Right lung (tissue), 5 donors: ENCODE data around the gene SGF29. TPM values are rescaled to one million over a fixed set of nuclear protein-coding genes. Genes with fewer than 3 reads are reported as not detected.
"Not testable (repeated sequence)": the region's sequence is repeated elsewhere in the genome, so short reads cannot be mapped to it uniquely, and the experiment has no call there.

Experiments
- DNase-seq, 2 donors: peaks; one replicate each; pipeline ENCODE4 v3.0.0-alpha.2; 2013
- polyA plus RNA-seq, 5 donors: library from polyadenylated mRNA; unstranded; fragments of 120-200 nt; gene quantifications; one replicate each; pipeline versions ENCODE4 v1.2.1 to v1.2.3, GENCODE V29; 2013; ENCODE audit warnings: inconsistent platforms in 1 of 5, low replicate concordance in 1 of 5; ENCODE audit not compliant: insufficient read length in 5 of 5, insufficient read depth in 1 of 5

Gene SGF29
- polyA plus RNA-seq, 5 donors: 14.4 to 30.5 (median 20.3) TPM

- DNase-seq: no peak
Observed at GRCh38 chr16:28561557-28562187, 8.0 kb downstream of the SGF29 start.

- DNase-seq: no peak
Observed at GRCh38 chr16:28562199-28562598, 8.5 kb downstream of the SGF29 start.

GRCh38 chr16:28563218-28563617 lies 9.5 kb downstream of the SGF29 start:
- no peak for DNase-seq

- DNase-seq: not testable (repeated sequence)
Observed at GRCh38 chr16:28566233-28566925, 12.7 kb downstream of the SGF29 start.

- DNase-seq: no peak
Observed at GRCh38 chr16:28567292-28567691, 13.6 kb downstream of the SGF29 start.

GRCh38 chr16:28569021-28569420 lies 15.3 kb downstream of the SGF29 start:
- no peak for DNase-seq

- no peak for DNase-seq
Observed at GRCh38 chr16:28569968-28570752, 16.4 kb downstream of the SGF29 start.

- DNase-seq: peak in 1 of 2 donors; percentile 42
Observed at GRCh38 chr16:28572696-28573510, 19.2 kb downstream of the SGF29 start.

- DNase-seq: no peak
Observed at GRCh38 chr16:28573738-28574718, 20.3 kb downstream of the SGF29 start.

- DNase-seq: no peak
Observed at GRCh38 chr16:28574925-28575324, 21.2 kb downstream of the SGF29 start.

- no peak for DNase-seq
Observed at GRCh38 chr16:28575446-28576109, 21.9 kb downstream of the SGF29 start.

- no peak for DNase-seq
Observed at GRCh38 chr16:28580726-28581315, 27.1 kb downstream of the SGF29 start.

- no peak for DNase-seq
Observed at GRCh38 chr16:28585674-28586073, 32.0 kb downstream of the SGF29 start.

GRCh38 chr16:28586466-28586865 lies 32.7 kb downstream of the SGF29 start:
- DNase-seq: no peak

GRCh38 chr16:28587386-28587785 lies 33.7 kb downstream of the SGF29 start:
- DNase-seq: no peak

GRCh38 chr16:28589069-28589468 lies 35.3 kb downstream of the SGF29 start:
- no peak for DNase-seq

- DNase-seq: no peak
Observed at GRCh38 chr16:28589930-28590329, 36.2 kb downstream of the SGF29 start.

- no peak for DNase-seq
Observed at GRCh38 chr16:28590384-28591340, 36.9 kb downstream of the SGF29 start.
